Measurements from ENCODE around the gene HOXD9.

The HOXD9 gene

GRCh38 chr2:176165370-176166050 lies 43.0 kb downstream of the HOXD9 start:
- no peak for DNase-seq (ENCODE audit: low read depth)

GRCh38 chr2:176166272-176166671 lies 43.8 kb downstream of the HOXD9 start:
- DNase-seq (ENCODE audit: low read depth), result no peak

DNA sequence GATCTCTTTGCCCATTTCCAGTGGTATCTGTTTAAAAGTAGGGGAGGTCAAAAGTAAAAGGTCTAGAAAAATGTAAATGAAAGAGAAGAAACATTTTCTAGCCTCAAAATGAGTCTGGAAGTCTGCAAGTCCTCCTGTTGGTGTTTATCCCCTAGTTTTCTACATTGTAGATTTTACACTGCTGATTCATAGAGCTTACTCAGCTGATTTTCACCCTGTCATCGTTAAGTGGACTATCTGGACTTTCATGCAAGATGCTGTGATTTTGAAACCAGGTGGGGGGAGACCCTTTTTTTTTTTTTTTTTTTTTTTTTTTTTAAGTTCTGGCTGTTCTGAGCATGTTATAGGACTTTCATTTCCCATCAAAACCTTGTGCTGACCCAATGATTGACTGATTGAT lies 44.9 kb downstream of the HOXD9 start:
- no peak for DNase-seq (ENCODE audit: low read depth)

GRCh38 chr2:176169181-176169580 lies 46.7 kb downstream of the HOXD9 start:
- DNase-seq (ENCODE audit: low read depth), result no peak

GRCh38 chr2:176169711-176170110 lies 47.2 kb downstream of the HOXD9 start:
- no peak for DNase-seq (ENCODE audit: low read depth)

DNA sequence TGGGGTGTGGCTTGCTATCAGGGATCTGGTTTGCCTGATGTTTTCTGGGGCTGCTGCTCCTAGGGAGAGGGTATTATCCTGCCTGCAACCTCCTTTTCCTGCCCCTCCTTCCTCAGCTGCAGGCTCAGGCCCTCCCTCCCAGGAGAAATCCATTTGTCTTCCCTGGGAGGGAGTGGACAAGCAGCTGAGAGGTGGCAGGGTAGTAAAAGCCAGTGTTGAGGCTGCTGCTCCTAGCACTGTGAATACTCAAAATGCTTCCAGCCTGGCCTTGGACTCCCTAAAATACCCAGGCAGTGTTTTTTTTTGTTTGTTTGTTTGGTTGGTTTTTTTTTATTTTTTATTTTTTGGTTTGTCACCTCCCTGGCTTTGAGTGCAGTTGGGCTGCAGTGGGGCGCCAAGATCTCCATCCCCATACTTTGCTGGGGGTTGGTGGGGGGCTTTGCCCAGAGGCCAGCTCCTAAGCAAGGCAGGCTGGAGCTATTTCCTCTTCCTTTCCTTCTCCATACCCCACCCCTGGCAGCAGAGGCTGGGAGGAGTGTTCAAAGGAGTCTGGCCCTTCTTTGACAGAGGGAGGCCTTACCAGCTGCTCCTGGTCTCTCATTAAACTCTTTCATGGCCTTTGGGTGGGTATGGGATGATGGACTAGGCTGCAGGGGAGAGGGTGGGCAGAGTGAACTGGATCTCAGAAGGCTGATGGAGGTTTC lies 48.2 kb downstream of the HOXD9 start:
- no peak for DNase-seq (ENCODE audit: low read depth)

GRCh38 chr2:176171351-176172006 lies 49.0 kb downstream of the HOXD9 start:
- no peak for DNase-seq (ENCODE audit: low read depth)

GRCh38 chr2:176172007-176172894 lies 49.7 kb downstream of the HOXD9 start:
- DNase-seq (ENCODE audit: low read depth), result no peak

DNA sequence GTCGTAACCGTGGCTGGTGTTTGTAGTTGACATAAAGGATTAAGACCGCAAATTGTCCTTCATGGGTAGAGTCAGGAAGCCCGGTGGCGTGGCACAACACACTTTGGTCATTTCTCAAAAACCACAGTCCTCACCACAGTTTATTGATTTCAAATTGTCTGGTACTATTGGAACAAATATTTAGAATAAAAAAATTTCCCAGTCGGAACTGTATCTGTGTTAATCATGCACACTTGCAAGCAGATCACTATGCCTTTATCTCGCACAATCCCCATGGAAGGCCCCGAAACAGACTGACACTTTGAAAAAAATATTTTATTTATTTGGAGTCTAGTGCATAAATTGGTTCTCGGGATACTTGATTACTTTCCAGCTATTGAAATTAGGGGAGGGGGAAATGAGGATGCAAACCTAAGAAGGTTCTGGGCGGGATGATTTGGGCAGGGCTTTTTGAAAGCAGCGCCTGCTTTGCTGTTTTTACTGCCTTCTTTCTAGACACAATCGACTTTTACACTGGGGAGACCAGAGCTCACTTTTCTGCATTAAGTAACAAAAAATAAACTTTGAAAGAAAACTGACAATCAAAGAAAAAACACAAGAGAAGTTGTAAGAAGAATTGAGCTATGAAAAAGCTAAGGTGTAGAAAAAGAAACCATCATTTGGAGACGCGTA lies 50.5 kb downstream of the HOXD9 start:
- DNase-seq (ENCODE audit: low read depth), result no peak

- DNase-seq (ENCODE audit: low read depth), result no peak
Measured at GRCh38 chr2:176173567-176174381, 51.3 kb downstream of the HOXD9 start.

DNA sequence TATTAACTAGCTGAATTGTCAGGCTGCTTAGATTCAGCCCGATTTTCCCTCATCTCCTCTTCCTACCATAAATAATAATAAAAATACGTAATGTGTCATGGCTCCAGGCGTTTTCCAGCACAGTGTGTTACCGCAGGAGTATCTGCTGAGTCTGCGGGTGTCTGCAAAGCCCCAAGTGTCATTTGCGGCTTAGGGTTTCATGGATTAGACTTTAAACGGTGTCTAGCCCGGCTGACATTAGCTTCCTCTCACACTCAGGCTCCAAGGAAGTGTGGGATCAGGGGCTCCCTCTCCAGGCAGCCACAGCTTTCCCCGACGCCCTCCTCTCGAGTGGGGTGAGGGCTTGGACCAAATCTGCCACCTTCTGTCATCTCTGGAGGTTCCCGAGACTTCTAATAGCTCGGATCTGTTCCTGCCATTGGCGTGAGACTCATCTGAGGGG lies 51.9 kb downstream of the HOXD9 start:
- no peak for DNase-seq (ENCODE audit: low read depth)
